ENCODE data around the gene FXYD6.

DNA sequence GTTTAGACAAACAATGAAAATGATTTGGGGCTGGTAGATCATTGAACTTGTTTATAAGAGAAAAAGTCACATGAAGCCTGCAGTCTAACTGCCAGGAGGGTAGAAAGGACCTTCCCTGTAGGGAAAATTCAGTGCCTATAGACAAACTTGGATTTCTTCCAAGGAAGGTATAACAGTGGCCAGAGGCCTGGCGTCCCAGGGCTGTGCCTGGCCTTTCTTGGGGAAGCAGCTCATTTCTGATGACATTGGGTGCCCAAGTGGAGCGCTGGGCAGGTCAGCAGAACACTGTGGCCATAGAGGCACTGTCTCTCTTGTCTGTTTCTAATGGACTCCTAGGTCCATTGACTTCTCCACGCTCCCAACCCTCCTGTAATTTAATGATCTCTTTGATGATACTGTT is 6.6 kb upstream of the FXYD6 start:
- TF ChIP-seq, protein P1, sequence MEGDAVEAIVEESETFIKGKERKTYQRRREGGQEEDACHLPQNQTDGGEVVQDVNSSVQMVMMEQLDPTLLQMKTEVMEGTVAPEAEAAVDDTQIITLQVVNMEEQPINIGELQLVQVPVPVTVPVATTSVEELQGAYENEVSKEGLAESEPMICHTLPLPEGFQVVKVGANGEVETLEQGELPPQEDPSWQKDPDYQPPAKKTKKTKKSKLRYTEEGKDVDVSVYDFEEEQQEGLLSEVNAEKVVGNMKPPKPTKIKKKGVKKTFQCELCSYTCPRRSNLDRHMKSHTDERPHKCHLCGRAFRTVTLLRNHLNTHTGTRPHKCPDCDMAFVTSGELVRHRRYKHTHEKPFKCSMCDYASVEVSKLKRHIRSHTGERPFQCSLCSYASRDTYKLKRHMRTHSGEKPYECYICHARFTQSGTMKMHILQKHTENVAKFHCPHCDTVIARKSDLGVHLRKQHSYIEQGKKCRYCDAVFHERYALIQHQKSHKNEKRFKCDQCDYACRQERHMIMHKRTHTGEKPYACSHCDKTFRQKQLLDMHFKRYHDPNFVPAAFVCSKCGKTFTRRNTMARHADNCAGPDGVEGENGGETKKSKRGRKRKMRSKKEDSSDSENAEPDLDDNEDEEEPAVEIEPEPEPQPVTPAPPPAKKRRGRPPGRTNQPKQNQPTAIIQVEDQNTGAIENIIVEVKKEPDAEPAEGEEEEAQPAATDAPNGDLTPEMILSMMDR (IDR thresholded peaks at IDR 0.05 in 2 of 3, conservative IDR thresholded peaks at IDR 0.05 in 1 of 3; ENCODE audit: insufficient read depth in 2 of 3, low read depth in 1 of 3, low read length in 3 of 3) = no peak
- TF ChIP-seq CXXC5 (CRISPR knock-in tag; IDR thresholded peaks at IDR 0.05) = no peak
- TF ChIP-seq MCM5 (IDR thresholded peaks at IDR 0.05; ENCODE audit: low read depth) = no peak
- TF ChIP-seq GTF2F1 (IDR thresholded peaks at IDR 0.05; ENCODE audit: low read depth, low read length) = no peak
- no peak for TF ChIP-seq ETV6 (IDR thresholded peaks at IDR 0.05; ENCODE audit: borderline replicate concordance in 1 of 2, low read depth in 2 of 2, low read length in 1 of 2)
- TF ChIP-seq ETV6 (CRISPR knock-in tag; IDR thresholded peaks at IDR 0.05; ENCODE audit: borderline replicate concordance) = no peak

All from K562 (cell line).